Adrenal gland (tissue), 5 donors: ENCODE data around the gene LENG9.

Experiments
- POLR2A ChIP-seq, 2 donors: fragments of 450-650 bp; IDR thresholded peaks; one replicate each; pipeline ENCODE4 v1.6.1; 2017; ENCODE audit warnings: antibody characterized with exemption in 2 of 2, mild to moderate bottlenecking in 2 of 2, moderate library complexity in 1 of 2
- TF ChIP-seq, protein P1 (sequence below), 6 experiments: fragments of 450-650 bp in 4 of 6; fragments of 200-600 bp in 2 of 6; sonication (generic) in 1 of 6; IDR thresholded peaks; 1 replicate in 5 of 6; 2 replicates in 1 of 6; pipeline versions ENCODE4 v1.5.1 to v1.8.0; 2016 to 2021; ENCODE audit warnings: antibody characterized with exemption in 6 of 6, mild to moderate bottlenecking in 2 of 6, moderate library complexity in 1 of 6
- donor health status: DM: no; HTN: no; CAD: no.

DNA sequence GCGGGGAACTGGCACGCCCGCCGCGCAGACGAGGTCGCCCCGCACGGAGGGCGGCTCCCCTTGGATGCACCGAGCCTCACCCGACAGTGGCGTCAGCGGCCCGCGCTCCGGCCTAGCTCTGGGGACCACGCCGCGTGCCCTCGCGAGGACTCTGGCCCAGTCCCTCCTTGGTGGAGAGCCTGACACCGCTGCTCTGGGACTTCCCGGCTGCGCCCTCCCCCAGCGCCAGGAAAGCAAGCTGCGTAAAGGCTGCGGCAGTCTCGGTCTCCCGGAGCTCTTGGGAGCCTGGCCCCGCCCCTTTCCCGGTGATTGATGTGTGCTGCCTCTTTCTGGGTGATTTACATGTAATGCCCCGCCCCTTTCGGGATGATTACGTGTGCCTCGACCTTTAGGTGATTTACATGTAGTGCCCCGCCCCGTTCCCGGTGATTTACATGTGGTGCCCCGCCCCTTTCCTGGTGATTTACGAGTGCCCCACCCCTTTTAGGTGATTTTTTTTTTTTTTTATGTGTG, at the start of gene LENG9:
- peak; percentile 74 to 83 for TF ChIP-seq POLR2A (IDR thresholded peaks at IDR 0.05)
- TF ChIP-seq, protein P1, sequence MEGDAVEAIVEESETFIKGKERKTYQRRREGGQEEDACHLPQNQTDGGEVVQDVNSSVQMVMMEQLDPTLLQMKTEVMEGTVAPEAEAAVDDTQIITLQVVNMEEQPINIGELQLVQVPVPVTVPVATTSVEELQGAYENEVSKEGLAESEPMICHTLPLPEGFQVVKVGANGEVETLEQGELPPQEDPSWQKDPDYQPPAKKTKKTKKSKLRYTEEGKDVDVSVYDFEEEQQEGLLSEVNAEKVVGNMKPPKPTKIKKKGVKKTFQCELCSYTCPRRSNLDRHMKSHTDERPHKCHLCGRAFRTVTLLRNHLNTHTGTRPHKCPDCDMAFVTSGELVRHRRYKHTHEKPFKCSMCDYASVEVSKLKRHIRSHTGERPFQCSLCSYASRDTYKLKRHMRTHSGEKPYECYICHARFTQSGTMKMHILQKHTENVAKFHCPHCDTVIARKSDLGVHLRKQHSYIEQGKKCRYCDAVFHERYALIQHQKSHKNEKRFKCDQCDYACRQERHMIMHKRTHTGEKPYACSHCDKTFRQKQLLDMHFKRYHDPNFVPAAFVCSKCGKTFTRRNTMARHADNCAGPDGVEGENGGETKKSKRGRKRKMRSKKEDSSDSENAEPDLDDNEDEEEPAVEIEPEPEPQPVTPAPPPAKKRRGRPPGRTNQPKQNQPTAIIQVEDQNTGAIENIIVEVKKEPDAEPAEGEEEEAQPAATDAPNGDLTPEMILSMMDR (IDR thresholded peaks at IDR 0.05), result no peak
